GM18498 (cell line): Measurements from ENCODE around the gene CACNA2D1.
"Not testable (repeated sequence)": the region's sequence is repeated elsewhere in the genome, so short reads cannot be mapped to it uniquely, and the experiment has no call there.

Source experiments
- ATAC-seq: cut with Tn5 transposase; IDR thresholded peaks from one replicate; pipeline ENCODE4 v1.9.1; 2021; ENCODE audit warnings: mild to moderate bottlenecking, moderate library complexity; ENCODE audit not compliant: unreplicated experiment

Gene CACNA2D1

DNA sequence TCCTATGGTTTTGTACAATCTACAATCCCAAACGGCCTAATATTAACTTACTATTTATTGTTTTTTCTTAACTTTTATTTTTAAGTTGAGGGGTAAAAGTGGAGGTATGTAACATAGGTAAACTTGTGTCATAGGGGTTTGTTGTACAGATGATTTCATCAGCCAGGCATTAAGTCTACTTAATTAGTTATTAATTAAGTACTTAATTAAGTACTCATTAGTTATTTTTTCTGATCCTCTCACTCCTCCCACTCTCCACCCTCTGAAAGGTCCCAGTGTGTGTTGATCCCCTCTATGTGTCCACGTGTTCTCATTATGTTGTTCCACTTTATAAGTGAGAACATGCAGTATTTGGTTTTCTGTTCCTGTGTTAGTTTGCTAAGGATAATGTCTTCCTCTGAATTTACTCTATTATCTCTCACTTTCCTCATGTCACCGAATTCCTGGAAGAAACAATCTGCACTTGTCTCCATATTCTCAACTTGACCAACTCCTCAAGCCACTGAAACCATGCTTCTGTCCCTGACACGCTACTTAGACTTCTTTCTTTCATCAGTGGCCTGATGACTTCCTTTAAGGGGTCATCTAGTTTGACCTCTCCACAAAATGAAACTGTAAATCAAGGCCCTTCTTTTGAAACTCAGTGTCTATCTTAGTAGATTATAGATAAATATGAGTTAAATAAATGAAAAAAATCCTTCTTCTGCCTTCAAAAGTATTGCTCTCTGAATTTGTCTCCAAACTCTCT is 9.1 kb downstream of the CACNA2D1 start:
- ATAC-seq: no peak

DNA sequence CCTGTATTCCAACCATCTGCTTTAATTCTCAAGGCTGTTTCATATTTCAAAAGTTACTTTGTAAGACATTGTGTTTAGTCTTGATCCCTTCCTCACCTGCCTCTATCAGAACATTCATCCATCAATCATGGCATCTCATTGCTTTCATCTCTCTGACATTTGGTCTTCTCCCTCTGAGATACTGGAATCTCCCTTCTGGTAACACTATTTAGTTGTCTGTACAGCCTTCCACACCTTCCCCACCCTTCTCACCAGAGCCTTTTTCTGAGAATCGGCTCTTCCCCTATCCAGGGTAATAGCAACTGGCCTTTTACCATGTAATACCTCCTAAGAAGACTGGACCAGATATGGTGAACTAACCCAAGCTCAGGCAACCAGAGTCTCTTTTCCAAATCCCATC is 10.1 kb downstream of the CACNA2D1 start:
- ATAC-seq: no peak

- not testable (repeated sequence) for ATAC-seq
These were observed 10.8 kb downstream of the CACNA2D1 start for GRCh38 chr7:82432743-82433142.

DNA sequence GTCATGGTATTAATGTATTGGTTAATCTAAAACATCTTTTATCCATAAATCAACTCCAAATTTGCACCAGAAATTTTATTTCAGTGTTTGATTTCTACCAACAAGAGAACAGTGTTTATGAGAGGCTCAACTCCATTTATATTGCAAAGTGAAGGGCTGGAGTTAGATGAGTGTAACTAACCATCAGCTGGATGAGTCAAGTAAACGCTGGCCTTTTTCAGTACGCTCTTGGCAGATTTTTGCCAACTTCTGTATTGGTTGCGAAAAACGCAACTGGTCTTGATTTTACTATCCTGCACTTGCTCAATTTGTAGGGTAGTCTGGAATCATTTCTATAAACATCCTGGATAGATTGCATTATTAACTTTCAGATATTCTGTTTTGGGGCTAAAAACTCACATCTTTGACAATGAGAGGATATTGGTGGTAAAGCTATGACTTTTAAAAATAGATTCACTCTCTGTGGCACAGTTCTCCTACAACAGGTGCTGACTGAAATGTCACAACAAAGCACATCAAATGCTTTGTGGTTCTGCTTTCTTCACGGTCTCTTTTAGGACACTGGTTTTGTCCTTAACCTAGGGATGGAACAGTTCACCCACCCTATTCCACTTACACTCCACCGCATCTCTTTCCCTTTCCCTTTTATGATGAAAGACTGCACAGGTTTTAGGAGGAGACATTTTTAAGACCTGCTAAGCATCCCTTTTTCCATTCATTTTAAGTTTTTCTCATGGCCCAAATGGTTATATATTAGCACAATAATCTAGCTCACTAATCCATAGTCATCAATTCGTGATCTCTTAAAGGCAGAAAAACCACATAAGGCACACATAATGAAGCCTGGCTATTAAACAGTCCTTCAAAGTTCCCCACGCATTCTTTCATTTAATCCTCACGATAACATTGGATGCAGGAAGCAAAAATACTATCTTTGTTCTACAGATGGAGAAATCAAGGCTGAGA is 12.8 kb downstream of the CACNA2D1 start:
- ATAC-seq: no peak

DNA sequence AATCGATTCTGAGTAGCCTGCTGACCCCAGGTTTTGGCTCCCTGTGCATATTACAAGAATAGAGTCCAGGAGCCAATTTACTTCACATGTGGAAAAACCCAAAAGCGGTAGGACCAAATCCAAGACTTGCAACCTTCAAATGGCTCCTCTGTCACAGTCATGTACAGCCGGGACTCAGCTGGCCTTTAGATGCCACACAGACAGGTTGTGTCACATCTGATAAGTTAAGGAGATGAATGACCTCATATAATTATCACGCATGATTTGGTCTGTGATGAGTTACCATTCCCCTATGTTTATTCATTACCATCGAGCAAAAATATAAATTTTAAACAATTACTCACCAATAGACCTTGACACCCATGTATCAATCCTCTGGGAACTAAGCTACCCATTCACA is 14.2 kb downstream of the CACNA2D1 start:
- no peak for ATAC-seq

DNA sequence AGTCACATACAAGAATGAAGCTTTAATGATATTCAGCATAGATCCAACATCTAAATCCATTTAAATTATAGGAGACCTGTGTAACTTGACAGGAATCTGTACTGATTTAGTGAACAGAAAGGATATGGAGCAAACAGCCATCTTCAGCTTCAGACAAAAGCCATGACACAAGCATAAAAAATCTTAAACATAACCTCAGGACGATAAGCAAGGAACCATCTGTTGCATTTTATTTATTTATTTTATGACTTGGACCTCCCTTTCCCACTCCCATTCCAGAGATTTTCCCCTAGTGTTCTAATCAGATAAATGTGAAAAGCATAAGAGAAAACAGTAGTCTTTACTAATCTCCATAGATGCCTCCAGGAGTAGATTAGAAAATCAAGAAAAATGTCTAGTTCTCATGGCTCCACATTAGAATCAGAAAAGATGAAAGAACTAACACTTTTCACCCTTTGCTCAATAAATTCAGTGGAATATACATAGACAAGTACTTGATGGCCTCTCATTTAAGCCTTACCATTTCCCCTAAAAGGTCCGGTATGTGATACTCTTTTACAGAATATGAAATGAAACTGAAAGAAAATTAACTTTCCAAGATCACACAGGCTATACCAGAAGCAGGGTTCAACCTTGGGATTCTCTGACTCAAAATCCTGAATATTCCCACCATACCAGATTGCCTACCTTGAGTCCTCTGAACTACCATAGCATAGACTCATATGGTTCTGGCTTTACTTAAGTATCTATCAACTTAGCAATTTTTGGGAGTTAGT is 15.2 kb downstream of the CACNA2D1 start:
- no peak for ATAC-seq

GRCh38 chr7:82423446-82423845 is 20.1 kb downstream of the CACNA2D1 start:
- no peak for ATAC-seq

- no peak for ATAC-seq
These were observed 24.4 kb downstream of the CACNA2D1 start for GRCh38 chr7:82419200-82419599.

DNA sequence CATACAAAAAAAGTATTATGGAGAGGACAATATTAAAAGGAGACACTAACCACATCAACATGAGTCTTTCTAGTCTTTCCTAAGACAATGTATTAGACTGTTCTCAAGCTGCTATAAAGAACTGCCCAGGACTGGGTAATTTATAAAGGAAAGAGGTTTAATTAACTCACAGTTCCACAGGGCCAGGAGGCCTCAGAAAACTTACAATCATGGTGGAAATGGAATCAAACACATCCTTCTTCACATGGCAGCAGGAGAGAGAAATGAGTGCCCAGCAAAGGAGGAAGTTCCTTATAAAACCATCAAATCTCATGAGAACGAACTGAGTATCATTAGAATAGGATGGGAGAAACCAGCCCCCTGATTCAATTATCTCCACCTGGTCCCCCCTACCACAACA is 25.7 kb downstream of the CACNA2D1 start:
- ATAC-seq: no peak

DNA sequence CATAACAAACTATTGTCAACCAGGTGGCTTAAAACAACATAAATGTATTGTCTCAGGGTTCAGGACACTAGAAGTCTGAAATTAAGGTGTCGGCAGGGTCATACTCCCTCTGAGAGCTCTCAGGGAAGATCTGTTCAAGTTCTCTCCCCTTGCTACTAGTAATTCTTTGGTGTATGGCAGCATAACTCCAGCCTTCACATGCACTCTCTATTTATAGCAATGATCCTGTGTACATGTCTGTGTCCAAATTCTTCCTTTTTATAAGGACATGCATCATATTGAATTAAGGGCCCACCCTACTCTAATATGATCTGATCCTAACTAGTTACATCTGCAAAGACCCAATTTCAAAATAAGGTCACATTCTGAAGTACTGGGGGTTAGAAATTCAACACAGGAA is 27.2 kb downstream of the CACNA2D1 start:
- no peak for ATAC-seq

DNA sequence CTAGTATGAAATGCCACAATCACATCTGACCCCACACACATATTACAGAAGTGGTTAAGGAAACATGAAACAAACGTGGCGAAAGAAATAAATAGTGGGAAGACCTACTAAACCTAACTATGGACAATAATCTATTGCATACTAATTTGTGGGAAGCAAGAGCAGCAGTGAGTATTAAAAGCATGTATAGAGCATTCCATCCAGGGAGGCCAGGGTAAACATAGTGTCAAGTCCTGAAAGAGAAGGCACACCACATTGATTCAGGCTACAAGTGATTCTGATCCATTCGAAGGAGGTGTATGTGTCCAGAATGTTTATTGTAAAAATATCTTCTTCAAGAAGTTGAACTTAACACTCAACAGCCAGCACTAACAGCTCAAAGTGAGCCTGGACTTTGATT is 29.2 kb downstream of the CACNA2D1 start:
- no peak for ATAC-seq

- no peak for ATAC-seq
These were observed 30.3 kb downstream of the CACNA2D1 start for GRCh38 chr7:82413237-82413636.

- ATAC-seq: no peak
These were observed 31.8 kb downstream of the CACNA2D1 start for GRCh38 chr7:82411732-82412131.

DNA sequence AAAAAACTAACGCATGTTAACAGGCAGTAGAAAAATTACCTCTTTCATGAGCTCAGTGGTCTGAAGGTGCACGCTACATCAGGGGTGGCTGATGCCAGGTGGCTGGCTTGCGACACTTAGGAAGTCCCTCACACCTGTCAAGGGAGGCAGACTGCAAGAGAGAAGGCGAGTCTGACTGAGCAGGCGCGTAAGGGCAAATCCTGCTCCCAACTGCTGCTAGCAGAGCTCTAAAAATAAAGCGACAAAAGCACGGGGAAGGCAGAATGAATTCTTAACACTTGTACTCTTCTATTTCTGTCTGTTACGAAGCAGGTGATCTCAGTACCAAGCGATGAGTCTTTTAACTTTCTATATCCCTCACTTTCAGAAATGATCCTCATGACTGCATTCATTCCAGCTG is 33.1 kb downstream of the CACNA2D1 start:
- ATAC-seq: no peak

GRCh38 chr7:82406937-82407336 is 36.6 kb downstream of the CACNA2D1 start:
- ATAC-seq: no peak

GRCh38 chr7:82405301-82405700 is 38.3 kb downstream of the CACNA2D1 start:
- no peak for ATAC-seq

DNA sequence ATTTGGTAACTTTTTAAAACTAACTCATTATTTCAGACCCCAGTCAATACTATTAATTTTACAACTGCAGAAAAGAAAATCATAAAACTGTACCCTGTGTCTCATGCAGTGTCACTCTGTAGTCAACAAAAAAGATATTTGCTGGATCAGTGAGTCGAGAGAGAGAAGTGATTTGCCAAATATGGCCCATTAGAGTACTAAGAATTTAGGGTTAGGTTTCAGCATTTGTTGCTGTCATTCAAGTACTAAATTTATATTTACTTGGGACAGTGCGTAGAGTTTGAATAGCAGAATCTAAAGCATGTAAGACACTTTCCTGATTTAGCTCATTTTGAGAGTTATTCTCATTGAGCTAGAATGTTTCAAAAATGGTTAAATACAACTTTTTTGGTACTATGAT is 38.9 kb downstream of the CACNA2D1 start:
- ATAC-seq: no peak

- ATAC-seq: no peak
These were observed 39.5 kb downstream of the CACNA2D1 start for GRCh38 chr7:82404094-82404493.

- ATAC-seq: no peak
These were observed 45.6 kb downstream of the CACNA2D1 start for GRCh38 chr7:82397879-82398524.

- no peak for ATAC-seq
These were observed 47.2 kb downstream of the CACNA2D1 start for GRCh38 chr7:82396343-82396742.

GRCh38 chr7:82395147-82395546 is 48.4 kb downstream of the CACNA2D1 start:
- no peak for ATAC-seq
